GM21367 (cell line): ENCODE measurements around the gene TMEM97.

Source experiments
- ATAC-seq: cut with Tn5 transposase; IDR thresholded peaks from one replicate; pipeline ENCODE4 v1.9.1; 2021; ENCODE audit not compliant: unreplicated experiment

Gene TMEM97

DNA sequence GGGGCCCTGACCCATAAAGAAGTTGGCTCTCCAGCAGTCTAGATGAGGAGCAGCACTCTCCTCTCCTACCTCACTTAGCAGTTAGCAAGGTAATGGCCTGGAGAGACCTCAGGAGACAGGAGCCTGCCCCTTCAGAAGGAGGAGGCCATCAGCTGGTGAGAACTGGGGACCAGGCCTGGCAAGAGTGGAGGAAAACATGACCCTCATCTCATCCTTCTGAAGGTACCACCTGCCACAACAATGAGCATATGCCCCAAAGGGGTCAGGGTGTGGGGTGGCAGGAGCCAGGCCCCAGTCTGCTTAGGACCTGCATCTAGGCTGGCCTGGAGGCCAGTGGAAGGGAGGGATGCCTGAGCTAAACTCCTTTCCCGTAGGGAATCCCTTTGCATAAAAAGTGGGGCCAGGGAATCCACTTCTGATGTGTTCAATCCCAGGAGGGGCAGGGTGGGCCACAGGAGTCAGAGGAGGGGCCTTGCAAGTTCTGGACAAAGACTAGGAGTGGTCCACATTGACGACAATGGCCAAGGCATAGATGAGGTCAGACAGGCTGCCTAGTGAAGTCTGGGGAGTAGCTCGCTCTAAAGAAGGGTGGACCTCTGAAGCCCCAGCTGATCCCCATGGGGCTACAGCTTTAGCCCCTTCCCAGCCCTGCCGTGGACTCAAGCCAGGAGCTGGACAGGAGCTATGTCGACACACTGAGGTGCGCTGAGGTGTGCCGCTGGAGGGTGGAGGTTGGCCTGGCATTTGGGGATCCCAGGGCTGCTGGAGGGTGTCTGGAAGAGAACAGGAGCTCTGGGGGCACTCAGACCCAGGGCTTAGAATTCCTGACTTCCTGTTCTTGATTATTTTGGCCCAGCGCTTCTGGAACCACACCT lies 45.0 kb downstream of the TMEM97 start:
- no peak for ATAC-seq

DNA sequence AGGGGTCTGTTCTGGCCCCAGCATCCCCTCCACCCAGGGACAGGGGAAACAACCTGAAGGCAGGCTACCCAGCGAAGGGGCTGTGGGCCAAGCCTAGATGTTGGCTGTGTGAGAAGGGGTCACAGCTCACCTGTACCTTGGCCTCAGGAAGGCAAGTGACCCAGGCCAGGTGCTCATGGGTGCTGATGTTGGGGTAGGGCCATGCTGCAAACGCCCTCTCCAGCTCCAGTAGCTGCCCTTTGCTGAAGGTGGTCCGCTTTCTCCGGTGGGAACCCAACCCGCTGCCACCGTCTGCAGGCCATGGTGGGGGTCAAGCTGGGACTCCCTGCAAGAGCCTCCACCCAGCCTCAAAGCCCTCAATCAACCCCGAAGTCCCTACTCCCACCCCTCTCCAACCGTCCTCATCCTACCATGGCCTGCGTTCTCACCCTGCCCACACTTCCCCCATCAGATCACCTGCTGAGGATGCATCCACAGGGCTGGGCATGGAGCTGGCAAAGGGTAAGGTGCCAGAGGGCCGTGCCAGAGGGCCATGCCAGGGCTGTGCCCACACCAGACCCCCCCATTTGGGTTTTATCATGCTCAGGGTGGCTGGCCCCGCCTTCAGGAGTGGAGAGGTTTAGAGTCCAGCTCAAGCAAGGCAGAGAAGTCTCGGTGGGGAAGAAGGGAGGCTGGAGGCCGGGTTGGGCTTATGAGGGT lies 45.8 kb downstream of the TMEM97 start, which contains the start of gene SEBOX:
Gene SEBOX, minus strand, starts transcription at position 535 of the 699 bp plus-strand sequence. Its CDS starts 48 bp downstream, at position 487.
- ATAC-seq = no peak

DNA sequence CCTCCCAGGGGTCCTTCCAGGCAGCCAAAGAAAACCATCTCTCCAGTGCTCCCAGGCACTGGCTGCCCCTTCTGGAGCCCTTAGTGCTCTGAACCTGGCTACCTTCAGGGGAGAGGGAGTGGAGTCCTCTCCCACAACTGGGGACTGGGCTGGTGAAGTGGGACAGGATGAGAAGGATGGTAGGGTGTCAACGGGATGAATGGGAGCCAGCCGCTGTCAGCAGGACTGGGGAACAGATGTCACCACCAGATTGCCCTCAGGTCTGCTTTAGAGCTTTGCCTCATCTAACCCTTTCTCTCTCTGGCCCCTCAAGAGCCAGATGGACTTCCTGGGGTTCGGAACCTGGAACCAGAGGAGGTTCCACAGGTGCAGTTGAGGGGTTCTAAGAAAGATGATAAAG lies 46.5 kb downstream of the TMEM97 start:
- ATAC-seq = no peak

DNA sequence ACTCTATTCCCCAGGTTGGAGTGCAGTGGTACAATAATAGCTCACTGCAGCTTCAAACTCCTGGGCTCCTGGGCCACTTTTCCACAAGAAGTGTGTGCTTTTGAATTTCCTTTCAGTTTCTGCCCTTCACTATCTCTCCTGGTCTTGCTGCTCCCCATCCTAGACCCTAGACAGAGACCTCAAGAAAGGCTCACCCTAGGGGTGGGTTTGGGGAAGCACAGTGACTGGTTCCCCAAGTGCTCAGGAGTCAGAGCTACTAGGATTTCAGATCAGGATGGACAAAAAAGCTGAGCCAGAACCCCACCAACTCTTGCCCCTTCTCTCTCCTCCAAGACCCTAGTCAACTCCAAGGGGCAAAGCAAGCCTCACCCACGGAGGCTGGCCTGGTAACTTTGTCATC lies 47.6 kb downstream of the TMEM97 start:
- no peak for ATAC-seq

DNA sequence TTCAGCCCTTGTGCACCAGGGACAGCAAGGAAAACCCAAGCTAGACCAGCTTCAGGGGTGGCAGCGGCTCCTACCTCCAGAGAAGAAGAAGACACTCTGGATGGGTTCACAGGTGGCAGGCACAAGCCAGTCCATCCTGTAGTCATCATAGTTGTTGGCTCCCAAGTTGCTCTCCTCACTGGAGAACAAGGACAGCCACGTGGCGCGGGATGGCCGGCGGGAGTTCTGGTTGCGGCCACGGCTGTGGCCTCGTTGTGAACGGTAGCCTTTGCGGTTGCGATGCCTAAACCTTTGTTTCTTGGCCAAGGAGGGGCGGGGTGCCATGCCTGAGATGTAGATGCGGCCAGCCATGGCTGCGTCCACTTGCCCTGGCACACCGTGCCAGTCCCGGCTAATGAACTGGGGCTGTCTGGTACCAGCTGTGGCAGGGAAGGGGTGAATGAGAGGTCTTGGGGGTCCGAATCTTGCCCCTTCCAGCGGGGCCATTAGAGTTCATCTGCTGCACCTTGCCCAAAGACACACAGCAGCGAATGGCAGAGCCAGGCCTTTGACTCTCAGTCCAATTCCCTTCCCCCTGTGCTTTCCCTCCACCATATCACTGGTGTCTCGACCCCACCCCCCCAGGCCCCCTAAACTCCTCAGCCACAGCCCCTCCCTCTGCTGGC lies 48.8 kb downstream of the TMEM97 start:
- ATAC-seq = no peak

DNA sequence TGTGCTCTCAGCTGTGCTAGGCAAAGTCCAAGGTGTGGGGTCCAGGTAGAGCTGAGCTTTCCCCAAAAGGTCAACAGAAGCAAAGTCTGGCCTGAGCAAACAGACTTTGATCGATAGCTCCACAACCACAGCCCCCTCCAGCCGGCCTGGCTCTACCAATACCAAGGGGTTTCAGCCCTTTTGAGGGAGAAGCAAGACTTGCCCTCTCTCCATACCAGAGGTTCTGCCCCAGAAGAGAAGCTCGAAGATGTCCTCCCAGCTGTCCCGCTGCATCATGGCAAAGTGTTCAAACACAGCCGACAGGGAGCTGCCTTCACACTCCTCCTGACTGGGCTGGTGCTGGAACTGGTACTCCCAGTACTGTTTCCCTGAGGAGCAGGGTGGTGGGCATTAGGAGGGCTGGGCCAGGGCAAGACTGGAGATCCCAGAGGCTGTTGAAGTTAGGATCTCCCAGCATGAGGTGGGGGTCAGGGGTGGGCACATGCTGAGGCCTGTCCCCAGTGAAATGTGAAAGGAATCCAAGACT lies 49.4 kb downstream of the TMEM97 start:
- ATAC-seq = no peak

DNA sequence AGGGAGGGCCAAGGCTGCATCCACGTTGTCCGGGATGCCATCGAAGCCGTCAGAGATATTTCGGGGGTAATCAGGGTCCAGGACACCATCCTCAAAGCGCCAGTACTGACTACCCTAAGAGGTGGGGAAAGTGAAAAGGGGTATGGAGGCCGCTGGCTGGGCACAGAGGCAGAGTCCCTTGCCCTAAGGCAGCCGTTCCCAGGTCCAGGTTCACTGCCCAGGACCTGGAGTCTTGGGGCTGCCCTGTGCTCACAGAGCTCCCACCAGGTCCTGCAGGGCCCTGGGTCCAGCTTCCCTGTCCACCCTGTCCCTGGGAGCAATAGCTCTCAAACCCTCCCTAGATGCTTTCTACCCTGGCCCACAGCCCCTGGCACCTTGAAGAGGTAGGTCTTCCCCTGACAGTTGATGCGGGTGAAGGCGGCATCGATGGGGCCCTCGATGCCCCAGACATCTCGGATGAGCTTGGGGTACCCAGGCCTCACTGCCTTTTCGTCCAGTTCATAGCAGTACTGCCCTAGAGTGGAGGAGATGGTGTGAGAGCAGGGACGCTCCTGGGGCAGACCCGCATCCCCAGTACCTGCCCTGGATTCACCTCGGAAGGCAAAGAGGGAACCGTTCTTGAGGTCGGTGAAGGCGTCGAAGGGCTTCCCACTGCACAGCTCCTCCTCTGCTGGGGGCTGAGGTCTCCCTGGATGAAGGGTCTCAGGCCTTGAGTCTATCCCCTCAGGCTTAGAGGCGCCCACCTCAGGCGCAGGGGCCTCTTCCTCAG lies 50.1 kb downstream of the TMEM97 start:
- no peak for ATAC-seq

DNA sequence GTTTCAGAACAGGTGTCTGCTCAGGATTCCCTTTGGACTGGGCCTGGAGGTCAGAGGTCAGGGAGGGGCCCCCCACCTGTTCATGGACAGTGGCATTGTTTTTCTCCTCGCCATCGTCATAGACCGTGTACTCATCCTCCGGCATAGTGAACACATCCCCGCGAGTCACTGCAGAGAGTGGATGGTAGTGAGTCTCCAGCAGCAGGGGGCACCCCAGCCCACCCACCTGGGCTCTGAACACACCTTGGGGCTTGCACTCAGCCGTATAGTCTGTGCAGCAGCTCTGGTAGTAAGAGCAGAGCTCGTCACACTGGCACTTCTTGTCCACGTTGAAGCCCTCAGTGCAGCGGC lies 50.7 kb downstream of the TMEM97 start:
- no peak for ATAC-seq

DNA sequence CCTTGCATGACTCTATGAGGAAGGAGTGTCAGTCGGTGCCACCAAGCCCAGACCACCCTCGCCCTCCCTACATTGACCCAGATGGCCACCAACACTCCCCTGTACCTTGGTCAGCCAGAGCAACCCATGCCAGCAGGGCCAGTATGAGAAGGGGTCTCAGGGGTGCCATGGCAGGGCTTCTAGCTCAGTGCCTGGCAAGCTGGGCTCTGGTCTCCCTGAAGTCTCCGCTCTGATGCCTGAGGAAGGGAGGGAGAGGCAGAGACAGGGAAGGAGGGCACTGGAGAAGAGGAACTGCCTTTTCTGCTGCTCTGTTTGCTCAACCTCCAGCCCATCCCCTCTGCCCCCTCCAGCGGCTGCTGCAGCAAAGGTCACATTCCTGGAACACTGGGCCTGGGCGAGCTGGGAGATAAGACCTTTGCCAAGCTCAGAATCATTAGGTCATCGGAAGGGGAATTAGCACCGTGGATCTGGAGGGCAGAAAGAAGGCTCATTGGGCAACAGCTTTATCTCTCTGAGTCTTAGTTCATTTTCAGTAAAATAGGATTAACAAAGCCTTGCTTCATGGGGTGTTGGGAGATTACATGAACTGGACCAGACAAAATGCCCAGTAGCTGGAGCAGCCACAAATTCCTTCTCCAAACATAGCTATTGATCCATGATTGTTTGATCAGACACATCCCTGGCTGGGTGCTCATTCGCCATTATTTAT lies 51.2 kb downstream of the TMEM97 start, which contains the start of gene VTN:
Gene VTN, minus strand, starts transcription at position 273 of the 709 bp plus-strand sequence. Its CDS starts 104 bp downstream, at position 169.
- ATAC-seq = no peak

DNA sequence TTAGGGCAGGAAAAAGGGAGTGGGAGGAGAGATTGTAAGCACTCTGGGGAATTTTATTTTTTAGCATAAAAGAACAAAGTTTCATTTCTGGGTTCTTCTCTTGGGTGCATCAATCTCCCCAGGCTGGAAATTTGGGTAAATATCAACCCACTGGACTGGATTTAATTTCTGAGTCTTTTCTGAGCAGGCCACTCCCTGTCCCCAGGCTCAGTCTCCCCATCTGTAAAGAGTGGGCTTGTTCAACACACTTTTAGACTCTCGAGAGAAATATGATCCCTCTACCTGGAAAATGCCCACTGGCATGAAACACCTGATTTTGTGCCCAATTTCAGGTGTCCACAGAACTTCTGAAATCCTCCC lies 51.7 kb downstream of the TMEM97 start:
- ATAC-seq = no peak

DNA sequence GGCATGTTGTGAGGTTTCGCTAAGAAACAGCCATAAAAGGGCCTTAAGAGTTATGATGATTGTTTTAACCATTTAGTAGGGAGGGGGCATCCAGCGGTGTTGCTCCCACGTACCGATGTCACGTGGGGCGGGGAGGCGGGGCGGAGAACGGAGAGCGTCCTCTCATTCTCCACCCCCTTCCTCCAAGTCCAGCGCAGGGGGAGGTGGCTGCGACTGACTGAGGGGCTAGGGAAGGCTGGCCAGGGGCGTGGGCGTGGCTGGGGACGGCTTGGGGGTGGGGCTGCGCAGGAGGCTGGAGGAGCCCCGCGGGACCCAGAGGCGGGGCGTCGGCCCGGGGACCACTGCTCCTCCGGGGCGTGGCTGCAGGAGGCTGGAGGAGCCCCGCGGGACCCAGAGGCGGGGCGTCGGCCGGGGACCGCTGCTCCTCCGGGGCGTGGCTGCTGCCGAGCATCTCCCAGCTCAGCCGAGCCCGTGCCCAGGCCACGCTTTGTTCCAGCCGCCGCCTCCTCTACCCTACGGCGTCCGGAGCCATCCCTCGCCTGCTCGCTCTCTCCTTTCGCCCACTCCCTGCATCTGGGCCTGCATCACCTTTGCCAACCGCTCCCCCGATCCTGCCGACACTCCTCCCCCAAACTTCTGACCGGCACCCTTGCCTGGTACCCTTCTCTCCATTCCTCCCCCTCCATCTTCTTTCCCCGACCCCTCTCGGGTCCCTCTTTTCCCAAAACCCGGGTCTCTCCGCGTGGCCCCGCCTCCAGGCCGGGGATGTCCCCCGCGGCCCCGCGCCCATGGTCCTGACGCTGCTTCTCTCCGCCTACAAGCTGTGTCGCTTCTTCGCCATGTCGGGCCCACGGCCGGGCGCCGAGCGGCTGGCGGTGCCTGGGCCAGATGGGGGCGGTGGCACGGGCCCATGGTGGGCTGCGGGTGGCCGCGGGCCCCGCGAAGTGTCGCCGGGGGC lies 52.5 kb downstream of the TMEM97 start, which contains the start of gene SARM1:
Gene SARM1, plus strand, starts transcription at position 450 of the 958 bp plus-strand sequence. Its CDS starts 339 bp downstream, at position 789.
- ATAC-seq = peak; percentile 61

DNA sequence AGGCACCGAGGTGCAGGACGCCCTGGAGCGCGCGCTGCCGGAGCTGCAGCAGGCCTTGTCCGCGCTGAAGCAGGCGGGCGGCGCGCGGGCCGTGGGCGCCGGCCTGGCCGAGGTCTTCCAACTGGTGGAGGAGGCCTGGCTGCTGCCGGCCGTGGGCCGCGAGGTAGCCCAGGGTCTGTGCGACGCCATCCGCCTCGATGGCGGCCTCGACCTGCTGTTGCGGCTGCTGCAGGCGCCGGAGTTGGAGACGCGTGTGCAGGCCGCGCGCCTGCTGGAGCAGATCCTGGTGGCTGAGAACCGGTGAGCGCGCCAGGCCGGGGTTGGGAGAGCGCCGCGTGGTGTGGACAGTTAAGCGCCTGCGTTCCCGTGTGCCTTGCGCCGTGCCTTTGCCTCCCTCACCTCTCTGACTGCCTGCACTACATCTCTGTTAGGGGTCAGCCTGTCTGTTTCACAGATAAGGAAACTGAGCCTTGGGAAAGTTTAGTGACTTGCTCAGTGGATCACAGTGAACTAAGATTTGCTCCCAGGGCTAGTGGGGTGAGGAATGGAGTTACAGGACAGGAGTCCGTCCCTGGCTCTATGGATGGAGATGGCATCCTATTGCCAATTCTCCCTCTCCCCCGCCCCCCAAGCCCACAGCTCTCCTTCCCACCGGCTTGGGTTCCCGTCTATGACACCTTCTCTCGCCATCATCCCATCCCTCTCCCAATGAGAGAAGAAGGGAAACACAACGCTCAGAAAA lies 53.4 kb downstream of the TMEM97 start:
- peak; percentile 19 for ATAC-seq

DNA sequence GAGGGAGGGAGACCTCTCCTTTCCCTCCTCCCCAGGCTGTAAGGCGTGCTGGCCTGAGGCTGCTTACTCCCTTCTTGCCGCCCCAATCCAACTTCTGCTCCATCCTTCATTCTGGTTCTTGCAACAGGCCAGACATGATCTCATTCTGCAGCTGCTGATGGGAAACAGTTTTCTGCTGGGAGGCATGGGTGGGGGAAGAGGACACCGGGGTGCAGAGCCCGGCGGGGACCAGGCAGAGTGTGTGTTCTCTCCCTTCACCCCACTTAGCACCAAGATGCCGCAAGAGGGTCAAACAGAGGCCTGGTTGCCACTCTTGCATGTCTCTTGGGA lies 53.9 kb downstream of the TMEM97 start:
- ATAC-seq = no peak
